Measurements from ENCODE around the gene GJA5. TPM values are rescaled to one million over a fixed set of nuclear protein-coding genes. Genes with fewer than 3 reads are reported as not detected.

The GJA5 gene
- total and polyA plus RNA-seq, 2 donors (not counting 3 experiments of a cell fraction or from before 2014, with no cell fraction given) = 0.55 to 5.9 TPM

DNA sequence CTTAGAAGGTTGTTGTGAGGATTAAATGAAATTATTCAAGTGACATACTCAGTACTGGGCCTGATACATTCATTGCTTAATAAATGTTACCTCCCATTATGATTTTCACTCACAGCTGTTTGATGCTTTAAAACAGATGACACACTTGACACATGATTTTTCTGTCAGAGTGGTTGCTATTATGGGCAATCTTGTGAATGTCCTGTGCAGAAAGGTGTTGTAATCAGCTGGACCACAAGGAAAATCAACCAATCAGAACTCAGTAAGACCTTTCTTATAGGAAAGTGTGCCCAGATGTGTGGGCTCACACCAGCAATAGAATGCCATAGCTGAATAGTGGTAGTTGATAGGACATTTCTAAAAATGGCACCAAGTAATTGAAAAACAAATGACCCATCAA, 23.5 kb downstream of the GJA5 start:
- dilution Hi-C loops (cut with MboI; ENCODE audit: extremely low pct_ligation_motif_present, low sequenced_read_pairs) (no loop called here), intact Hi-C loops (cut with micrococcal nuclease) (no loop called here)
- H3K9me1 ChIP-seq (replicated peaks; ENCODE audit: control insufficient read depth, extremely low read depth, insufficient read depth, low read length) = no peaks in the 10 kb centered on the region
- no peaks in the 10 kb centered on the region for H4K20me1 ChIP-seq (replicated peaks; ENCODE audit: control insufficient read depth, extremely low read depth, insufficient read depth, low read length)
- no peak overlapping the region for H3K9ac ChIP-seq (replicated peaks; ENCODE audit: extremely low read depth, insufficient read depth, low read length)
- H3K79me2 ChIP-seq (ENCODE audit: control insufficient read depth, insufficient read depth, low read length) = no peaks in the 10 kb centered on the region
- H3K27ac ChIP-seq (ENCODE audit: insufficient read depth, low read depth, low read length) = no peak overlapping the region
- FAIRE-seq (no peak), DNase-seq (ENCODE audit: low read depth, low spot score) (no peak)
- CTCF ChIA-PET = interaction anchor here (1.1 kb wide), 1 partner anchor 156 kb away, joined by 4 read pairs; no protein-coding TSS in a partner anchor
- no peaks in the 10 kb centered on the region for H3K27me3 ChIP-seq (ENCODE audit: control insufficient read depth in 2 of 2, insufficient read depth in 2 of 2, low read length in 2 of 2)
- H3K36me3 ChIP-seq (ENCODE audit: control insufficient read depth in 2 of 2, extremely low read depth in 1 of 2, insufficient read depth in 2 of 2, low read length in 2 of 2) = no peaks in the 10 kb centered on the region
- no peaks in the 10 kb centered on the region for H3K9me3 ChIP-seq (replicated peaks; ENCODE audit: control insufficient read depth, insufficient read depth, low read length)
- no peak overlapping the region for H3K4me2 ChIP-seq (ENCODE audit: insufficient read depth, low read length)
- H3K4me3 ChIP-seq (replicated peaks in 1 of 3; ENCODE audit: insufficient read depth in 1 of 3, low read depth in 1 of 3, low read length in 3 of 3) = no peak overlapping the region
- TF ChIP-seq EZH2 (IDR thresholded peaks at IDR 0.05; ENCODE audit: borderline replicate concordance, low read depth, low read length, severe bottlenecking) (no peak), MYC (IDR thresholded peaks at IDR 0.05; ENCODE audit: low read depth, low read length) (no peak), POLR2A (IDR thresholded peaks at IDR 0.05; ENCODE audit: low read depth, low read length) (no peak), GATA2 (IDR thresholded peaks at IDR 0.05; ENCODE audit: insufficient read depth, insufficient read length, low read depth, low read length) (no peak), POLR2AphosphoS5 (IDR thresholded peaks at IDR 0.05; ENCODE audit: insufficient read depth, low read depth, low read length) (no peak), FOS (IDR thresholded peaks at IDR 0.05; ENCODE audit: borderline replicate concordance, insufficient read depth, low read length) (no peak), JUN (IDR thresholded peaks at IDR 0.05; ENCODE audit: borderline replicate concordance, insufficient read depth, insufficient read length, low read depth) (no peak)
- TF ChIP-seq, protein P1, sequence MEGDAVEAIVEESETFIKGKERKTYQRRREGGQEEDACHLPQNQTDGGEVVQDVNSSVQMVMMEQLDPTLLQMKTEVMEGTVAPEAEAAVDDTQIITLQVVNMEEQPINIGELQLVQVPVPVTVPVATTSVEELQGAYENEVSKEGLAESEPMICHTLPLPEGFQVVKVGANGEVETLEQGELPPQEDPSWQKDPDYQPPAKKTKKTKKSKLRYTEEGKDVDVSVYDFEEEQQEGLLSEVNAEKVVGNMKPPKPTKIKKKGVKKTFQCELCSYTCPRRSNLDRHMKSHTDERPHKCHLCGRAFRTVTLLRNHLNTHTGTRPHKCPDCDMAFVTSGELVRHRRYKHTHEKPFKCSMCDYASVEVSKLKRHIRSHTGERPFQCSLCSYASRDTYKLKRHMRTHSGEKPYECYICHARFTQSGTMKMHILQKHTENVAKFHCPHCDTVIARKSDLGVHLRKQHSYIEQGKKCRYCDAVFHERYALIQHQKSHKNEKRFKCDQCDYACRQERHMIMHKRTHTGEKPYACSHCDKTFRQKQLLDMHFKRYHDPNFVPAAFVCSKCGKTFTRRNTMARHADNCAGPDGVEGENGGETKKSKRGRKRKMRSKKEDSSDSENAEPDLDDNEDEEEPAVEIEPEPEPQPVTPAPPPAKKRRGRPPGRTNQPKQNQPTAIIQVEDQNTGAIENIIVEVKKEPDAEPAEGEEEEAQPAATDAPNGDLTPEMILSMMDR (IDR thresholded peaks at IDR 0.05; ENCODE audit: extremely low read depth in 1 of 2, insufficient read depth in 1 of 2, low read depth in 1 of 2, low read length in 2 of 2) = no peak
- TF ChIP-seq, protein P2, sequence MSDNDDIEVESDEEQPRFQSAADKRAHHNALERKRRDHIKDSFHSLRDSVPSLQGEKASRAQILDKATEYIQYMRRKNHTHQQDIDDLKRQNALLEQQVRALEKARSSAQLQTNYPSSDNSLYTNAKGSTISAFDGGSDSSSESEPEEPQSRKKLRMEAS (IDR thresholded peaks at IDR 0.05; ENCODE audit: insufficient read depth, insufficient read length) = no peak
- no TSS peak for BruUV-seq (replicated peaks)
- no peaks in the 10 kb centered on the region for H3K4me1 ChIP-seq (ENCODE audit: control insufficient read depth, extremely low read depth, insufficient read depth, low read length)
- H2AFZ ChIP-seq (ENCODE audit: low read depth, low read length) = no peak overlapping the region
- POLR2A ChIA-PET = no interaction called here
